ENCODE data around the gene PGAM5. TPM values are rescaled to one million over a fixed set of nuclear protein-coding genes. Genes with fewer than 3 reads are reported as not detected.
"Not testable (repeated sequence)": the region's sequence is repeated elsewhere in the genome, so short reads cannot be mapped to it uniquely, and the experiment has no call there.

Gene PGAM5
- total and polyA plus RNA-seq, 10 donors: 8.2 to 28.8 (median 21.6) TPM

DNA sequence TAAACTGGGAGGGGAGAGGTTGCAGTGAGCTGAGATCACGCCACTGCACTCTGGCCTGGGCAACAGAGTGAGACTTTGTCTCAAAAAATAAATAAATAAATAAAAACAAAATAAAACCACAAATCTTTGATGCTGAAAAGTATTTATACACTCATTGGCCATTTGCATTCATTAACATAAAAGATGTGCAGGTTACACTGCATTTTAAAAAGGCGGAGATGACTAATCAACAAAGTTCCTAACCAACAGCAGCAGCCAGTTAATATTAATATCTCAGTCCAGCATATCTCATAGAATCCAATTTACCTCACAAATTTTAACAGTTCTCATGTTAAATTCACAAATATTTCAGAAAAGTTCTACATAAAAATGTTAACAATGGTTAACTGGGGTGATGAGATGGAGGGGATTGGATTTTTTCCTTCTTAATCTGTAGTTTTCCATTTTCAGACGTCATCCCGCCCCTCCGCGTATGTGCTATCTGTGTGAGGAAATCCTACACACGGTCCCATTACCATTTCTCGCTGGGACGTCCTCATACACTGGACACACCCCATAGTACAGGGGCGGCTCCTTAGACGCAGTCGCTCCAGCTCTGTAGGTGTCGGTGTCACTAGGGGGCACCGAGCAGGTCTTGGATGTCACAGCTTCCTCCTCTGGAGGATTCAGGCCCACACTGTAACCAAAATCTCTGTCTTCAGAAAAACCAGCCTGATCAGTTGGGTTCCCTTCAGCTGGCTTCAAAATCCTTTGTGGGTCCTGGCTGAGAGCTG is 43.7 kb downstream of the PGAM5 start:
- intact Hi-C loops (cut with DNase I; ENCODE audit: low total_unique reads): no loop called here
- no peak overlapping the region for H3K27ac ChIP-seq
- no peak for DNase-seq
- H3K4me3 ChIP-seq: no peak overlapping the region
- H3K4me1 ChIP-seq: peaks cover 0 to 20% (median 7%) of the 10 kb centered on the region in 6 donors
- H3K36me3 ChIP-seq: peaks cover 3 to 100% (median 62%) of the 10 kb centered on the region in 6 donors
- H3K27me3 ChIP-seq (replicated peaks in 1 of 7): no peaks in the 10 kb centered on the region
- 60 to 84% (median 79%) methylated on average over 14 of the region's 14 CpGs for WGBS, 5 donors
- TF ChIP-seq, protein P1, sequence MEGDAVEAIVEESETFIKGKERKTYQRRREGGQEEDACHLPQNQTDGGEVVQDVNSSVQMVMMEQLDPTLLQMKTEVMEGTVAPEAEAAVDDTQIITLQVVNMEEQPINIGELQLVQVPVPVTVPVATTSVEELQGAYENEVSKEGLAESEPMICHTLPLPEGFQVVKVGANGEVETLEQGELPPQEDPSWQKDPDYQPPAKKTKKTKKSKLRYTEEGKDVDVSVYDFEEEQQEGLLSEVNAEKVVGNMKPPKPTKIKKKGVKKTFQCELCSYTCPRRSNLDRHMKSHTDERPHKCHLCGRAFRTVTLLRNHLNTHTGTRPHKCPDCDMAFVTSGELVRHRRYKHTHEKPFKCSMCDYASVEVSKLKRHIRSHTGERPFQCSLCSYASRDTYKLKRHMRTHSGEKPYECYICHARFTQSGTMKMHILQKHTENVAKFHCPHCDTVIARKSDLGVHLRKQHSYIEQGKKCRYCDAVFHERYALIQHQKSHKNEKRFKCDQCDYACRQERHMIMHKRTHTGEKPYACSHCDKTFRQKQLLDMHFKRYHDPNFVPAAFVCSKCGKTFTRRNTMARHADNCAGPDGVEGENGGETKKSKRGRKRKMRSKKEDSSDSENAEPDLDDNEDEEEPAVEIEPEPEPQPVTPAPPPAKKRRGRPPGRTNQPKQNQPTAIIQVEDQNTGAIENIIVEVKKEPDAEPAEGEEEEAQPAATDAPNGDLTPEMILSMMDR (IDR thresholded peaks at IDR 0.05 in 8 of 11, conservative IDR thresholded peaks at IDR 0.05 in 3 of 11): no peak
- TF ChIP-seq POLR2A (IDR thresholded peaks at IDR 0.05): no peak
- TF ChIP-seq POLR2AphosphoS5 (IDR thresholded peaks at IDR 0.05): no peak
- no peaks in the 10 kb centered on the region for H3K9me3 ChIP-seq

DNA sequence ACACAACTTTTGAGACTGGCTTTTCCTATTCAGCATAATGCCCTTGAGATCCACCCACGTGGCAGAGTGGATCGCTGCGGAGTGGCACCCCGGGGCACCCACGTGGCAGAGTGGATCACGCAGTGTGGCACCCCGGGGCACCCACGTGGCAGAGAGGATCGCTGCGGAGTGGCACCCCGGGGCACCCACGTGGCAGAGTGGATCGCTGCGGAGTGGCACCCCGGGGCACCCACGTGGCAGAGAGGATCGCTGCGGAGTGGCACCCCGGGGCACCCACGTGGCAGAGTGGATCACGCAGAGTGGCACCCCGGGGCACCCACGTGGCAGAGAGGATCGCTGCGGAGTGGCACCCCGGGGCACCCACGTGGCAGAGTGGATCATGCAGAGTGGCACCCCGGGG is 48.2 kb downstream of the PGAM5 start:
- intact Hi-C loops (cut with DNase I; ENCODE audit: low total_unique reads); H3K4me3 ChIP-seq; H3K27ac ChIP-seq; H3K27me3 ChIP-seq (replicated peaks in 1 of 7); H3K9me3 ChIP-seq; DNase-seq: not testable (repeated sequence)
- Histone ChIP-seq H3K4me1 (peaks cover 23 to 54% (median 36%) of the 10 kb centered on the region in 6 donors), H3K36me3 (peaks cover 0 to 61% (median 19%) of the 10 kb centered on the region in 6 donors)
- 87 to 90% (median 89%) methylated on average over 24 to 28 of the region's 28 CpGs for WGBS, 5 donors

DNA sequence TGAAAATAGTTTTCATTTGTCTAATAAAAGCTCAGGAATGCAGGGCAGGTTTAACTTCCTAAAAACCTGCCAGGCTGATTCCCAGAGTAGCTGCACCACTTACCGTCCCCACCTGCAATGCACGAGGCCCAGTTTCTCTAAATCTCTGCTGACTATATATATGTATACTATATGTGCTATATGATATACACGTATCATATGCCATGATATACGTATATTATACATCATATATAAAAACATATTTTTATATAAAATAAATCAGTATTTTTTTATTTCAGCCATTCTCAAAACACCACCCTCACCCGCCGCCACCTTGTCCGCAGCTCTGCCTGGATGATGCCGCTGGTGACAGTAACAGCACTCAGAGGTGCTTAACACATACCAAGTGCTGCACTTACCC is 48.7 kb downstream of the PGAM5 start:
- WGBS, 5 donors: 82 to 97% (median 92%) methylated on average over 8 of the region's 8 CpGs
- TF ChIP-seq POLR2AphosphoS5 (IDR thresholded peaks at IDR 0.05): no peak
- TF ChIP-seq, protein P1 (IDR thresholded peaks at IDR 0.05 in 8 of 11, conservative IDR thresholded peaks at IDR 0.05 in 3 of 11): no peak
- TF ChIP-seq POLR2A (IDR thresholded peaks at IDR 0.05): no peak
- intact Hi-C loops (cut with DNase I; ENCODE audit: low total_unique reads): no loop called here
- Histone ChIP-seq H3K27ac (no peak overlapping the region), H3K9me3 (no peaks in the 10 kb centered on the region), H3K4me1 (peaks cover 23 to 54% (median 36%) of the 10 kb centered on the region in 6 donors), H3K4me3 (peak overlapping the region in 1 of 8 donors; percentile 17), H3K27me3 (replicated peaks in 1 of 7) (no peaks in the 10 kb centered on the region), H3K36me3 (peaks cover 0 to 55% (median 14%) of the 10 kb centered on the region in 6 donors)
- DNase-seq: no peak

DNA sequence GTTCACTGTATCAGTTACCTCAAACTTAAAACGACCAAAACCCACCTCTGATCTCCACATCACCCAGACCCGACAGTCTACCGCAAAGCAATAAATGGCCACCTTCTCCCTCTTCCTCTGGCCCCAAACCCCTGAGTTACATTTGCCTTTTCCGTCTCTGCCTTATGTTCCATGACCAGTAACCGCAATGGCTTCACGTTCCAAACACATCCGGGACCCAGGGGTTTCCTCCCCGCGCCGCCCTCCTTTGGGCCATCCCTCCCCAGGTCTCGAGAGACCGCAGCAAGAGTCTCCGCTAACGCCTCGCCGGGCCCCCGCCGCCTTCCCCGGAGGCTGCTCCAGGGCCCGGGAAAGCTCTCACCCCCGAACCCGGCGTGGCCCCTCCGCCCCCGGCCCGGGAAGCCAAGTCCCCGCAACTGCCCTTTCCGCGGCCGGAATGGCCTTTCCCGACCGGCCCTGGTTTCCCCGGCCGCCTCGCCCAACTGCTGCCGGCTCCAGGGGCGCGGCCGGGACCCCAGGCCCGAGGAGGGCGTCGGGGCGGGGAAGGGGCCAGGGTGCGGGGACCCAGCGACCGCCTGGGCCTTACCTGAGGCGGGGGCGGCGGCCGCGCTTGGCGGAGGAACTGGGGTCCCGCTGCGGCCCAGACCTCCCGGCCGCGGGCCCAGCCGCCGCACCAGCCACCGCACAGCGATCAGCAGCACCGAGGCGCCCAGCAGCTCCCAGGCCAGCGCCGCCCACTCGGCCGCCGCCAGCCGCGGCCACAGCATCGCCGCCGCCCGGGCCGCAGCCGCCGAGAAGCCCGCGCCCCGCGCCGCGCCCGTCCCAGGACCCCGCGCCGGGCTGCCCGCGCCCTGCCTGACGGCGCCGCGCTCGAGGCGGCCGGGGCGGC is 50.6 kb downstream of the PGAM5 start, which contains the start of gene ANKLE2:
TSS of gene ANKLE2 (minus strand) at position 801 of the 889 bp plus-strand sequence. CDS start at position 767, 34 bp downstream.
- peak; percentile 48 to 64 (median 52) for TF ChIP-seq POLR2AphosphoS5 (IDR thresholded peaks at IDR 0.05)
- TF ChIP-seq, protein P1 (IDR thresholded peaks at IDR 0.05 in 8 of 11, conservative IDR thresholded peaks at IDR 0.05 in 3 of 11): no peak
- Histone ChIP-seq H3K27ac (peak within 1 kb of the TSS; percentile 92 to 99 (median 98)), H3K36me3 (peaks cover 0 to 36% (median 4%) of the 10 kb centered on the region in 6 donors), H3K27me3 (replicated peaks in 1 of 7) (no peaks in the 10 kb centered on the region), H3K9me3 (no peaks in the 10 kb centered on the region), H3K4me3 (peak within 1 kb of the TSS; percentile 76 to 100 (median 94)), H3K4me1 (peaks cover 23 to 70% (median 42%) of the 10 kb centered on the region in 6 donors)
- WGBS, 5 donors: 0 to 1% (median 1%) methylated on average over 40 to 97 of the region's 97 CpGs
- intact Hi-C loops (cut with DNase I; ENCODE audit: low total_unique reads): no loop called here
- peak; percentile 92 for DNase-seq
